Peyer's patch (tissue), 4 donors: ENCODE measurements around the gene SAPCD2. TPM values are rescaled to one million over a fixed set of nuclear protein-coding genes. Genes with fewer than 3 reads are reported as not detected.
"Not testable (repeated sequence)": the region's sequence is repeated elsewhere in the genome, so short reads cannot be mapped to it uniquely, and the experiment has no call there.

ENCODE experiments used
- DNase-seq, 3 donors: peaks; one replicate each; pipeline ENCODE4 v3.0.0-alpha.2; 2017 to 2019
- H3K27ac ChIP-seq, 4 donors: fragments of 200-600 bp; sonication (generic); one replicate each; pipeline ENCODE4 v1.5.1; 2016 to 2019
- H3K27me3 ChIP-seq, 2 donors: fragments of 200-600 bp; sonication (generic); one replicate each; pipeline ENCODE4 v1.5.1; 2019
- H3K36me3 ChIP-seq, 3 donors: fragments of 200-600 bp; sonication (generic); one replicate each; pipeline ENCODE4 v1.5.1; 2016 to 2019
- H3K4me1 ChIP-seq, 4 donors: fragments of 200-600 bp; sonication (generic); one replicate each; pipeline ENCODE4 v1.5.1; 2016 to 2019
- H3K4me3 ChIP-seq, 4 donors: fragments of 200-600 bp; sonication (generic); 1 replicate in 3 of 4; 2 replicates in 1 of 4; pipeline ENCODE4 v1.5.1; 2016 to 2019; ENCODE audit warnings: mild to moderate bottlenecking in 1 of 4
- H3K9me3 ChIP-seq, 4 donors: fragments of 200-600 bp; sonication (generic); one replicate each; pipeline ENCODE4 v1.5.1; 2016 to 2019; ENCODE audit warnings: mild to moderate bottlenecking in 1 of 4
- POLR2A ChIP-seq, 2 donors: fragments of 450-650 bp; IDR thresholded peaks; one replicate each; pipeline ENCODE4 v1.5.1; 2017; ENCODE audit warnings: antibody characterized with exemption in 2 of 2, mild to moderate bottlenecking in 2 of 2, moderate library complexity in 2 of 2
- total RNA-seq, 4 donors: library from RNA; depleted of rRNA; stranded (reverse); fragments of >200 nt; gene quantifications; one replicate each; pipeline ENCODE4 v1.1.0, GENCODE V29; 2016
- TF ChIP-seq, protein P1 (sequence below), 6 experiments: fragments of 450-650 bp in 4 of 6; fragments of 200-600 bp in 2 of 6; sonication (generic) in 1 of 6; IDR thresholded peaks; one replicate each; pipeline ENCODE4 v1.5.1; 2017 to 2019; ENCODE audit warnings: antibody characterized with exemption in 6 of 6, mild to moderate bottlenecking in 3 of 6, moderate library complexity in 1 of 6

SAPCD2 gene
- total RNA-seq, 4 donors from 2014 or later = 5.6 to 12.4 (median 7.9) TPM

DNA sequence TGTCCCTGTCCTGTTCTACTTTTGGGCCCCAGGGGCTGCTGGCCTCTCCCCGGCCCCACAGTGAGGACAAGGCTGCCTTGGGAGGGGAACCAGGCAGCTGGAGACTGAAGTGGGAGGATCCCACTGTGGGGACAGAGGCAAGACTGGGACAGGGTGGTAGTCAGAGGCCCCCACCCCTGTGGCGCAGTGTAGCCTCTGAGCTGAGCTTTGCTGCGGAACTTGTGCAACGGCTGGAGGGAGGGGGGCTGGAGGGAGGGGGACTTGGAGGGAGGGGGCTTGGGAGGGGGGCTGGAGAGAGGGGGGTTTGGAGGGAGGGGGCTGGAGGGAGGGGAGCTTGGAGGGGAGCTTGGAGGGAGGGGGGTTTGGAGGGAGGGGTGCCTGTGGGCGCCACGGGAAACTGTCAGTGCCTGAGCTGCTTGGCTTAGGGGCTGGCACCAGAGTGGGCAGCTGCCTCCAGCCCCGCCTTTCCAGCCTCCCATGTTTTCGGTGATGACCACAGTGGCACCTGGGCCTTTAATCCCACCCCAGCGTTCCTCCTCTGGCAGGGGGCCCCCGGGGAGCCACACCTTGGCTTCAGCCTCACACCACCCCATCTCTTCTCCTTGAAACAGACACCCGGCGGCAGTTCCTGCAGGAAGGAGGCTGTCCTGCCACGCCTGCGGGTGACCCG lies 36.2 kb downstream of the SAPCD2 start:
- H3K27me3 ChIP-seq = no peaks in the 10 kb centered on the region
- H3K4me1 ChIP-seq = peaks cover 11 to 47% (median 42%) of the 10 kb centered on the region in 4 donors
- no peak for DNase-seq
- peak overlapping the region in 1 of 4 donors; percentile 22 for H3K4me3 ChIP-seq
- TF ChIP-seq, protein P1, sequence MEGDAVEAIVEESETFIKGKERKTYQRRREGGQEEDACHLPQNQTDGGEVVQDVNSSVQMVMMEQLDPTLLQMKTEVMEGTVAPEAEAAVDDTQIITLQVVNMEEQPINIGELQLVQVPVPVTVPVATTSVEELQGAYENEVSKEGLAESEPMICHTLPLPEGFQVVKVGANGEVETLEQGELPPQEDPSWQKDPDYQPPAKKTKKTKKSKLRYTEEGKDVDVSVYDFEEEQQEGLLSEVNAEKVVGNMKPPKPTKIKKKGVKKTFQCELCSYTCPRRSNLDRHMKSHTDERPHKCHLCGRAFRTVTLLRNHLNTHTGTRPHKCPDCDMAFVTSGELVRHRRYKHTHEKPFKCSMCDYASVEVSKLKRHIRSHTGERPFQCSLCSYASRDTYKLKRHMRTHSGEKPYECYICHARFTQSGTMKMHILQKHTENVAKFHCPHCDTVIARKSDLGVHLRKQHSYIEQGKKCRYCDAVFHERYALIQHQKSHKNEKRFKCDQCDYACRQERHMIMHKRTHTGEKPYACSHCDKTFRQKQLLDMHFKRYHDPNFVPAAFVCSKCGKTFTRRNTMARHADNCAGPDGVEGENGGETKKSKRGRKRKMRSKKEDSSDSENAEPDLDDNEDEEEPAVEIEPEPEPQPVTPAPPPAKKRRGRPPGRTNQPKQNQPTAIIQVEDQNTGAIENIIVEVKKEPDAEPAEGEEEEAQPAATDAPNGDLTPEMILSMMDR (IDR thresholded peaks at IDR 0.05) = no peak
- no peak for TF ChIP-seq POLR2A (IDR thresholded peaks at IDR 0.05)
- H3K27ac ChIP-seq = peak overlapping the region in 1 of 4 donors; percentile 68
- H3K9me3 ChIP-seq = no peaks in the 10 kb centered on the region
- peaks cover 0 to 1% (median 0%) of the 10 kb centered on the region in 3 donors for H3K36me3 ChIP-seq

DNA sequence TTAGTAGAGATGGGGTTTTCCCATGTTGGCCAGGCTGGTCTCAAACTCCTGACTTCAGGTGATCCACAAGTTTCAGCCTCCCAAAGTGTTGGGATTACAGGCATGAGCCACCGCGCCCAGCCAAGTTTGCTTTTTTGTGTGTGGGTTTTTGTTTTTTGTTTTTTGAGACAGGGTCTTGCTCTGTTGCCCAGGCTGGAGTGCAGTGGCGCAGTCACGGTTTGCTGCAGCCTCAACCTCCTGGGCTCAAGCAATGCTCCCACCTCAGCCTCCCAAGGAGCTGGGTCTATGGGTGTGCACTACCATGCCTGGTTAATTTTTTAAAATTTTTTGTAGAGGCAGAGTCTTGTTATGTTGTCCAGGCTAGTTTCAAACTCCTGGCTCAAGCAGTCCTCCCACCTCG lies 36.9 kb downstream of the SAPCD2 start:
- H3K4me3 ChIP-seq, H3K27me3 ChIP-seq, H3K36me3 ChIP-seq, H3K9me3 ChIP-seq, DNase-seq: not testable (repeated sequence)
- peaks cover 14 to 54% (median 49%) of the 10 kb centered on the region in 4 donors for H3K4me1 ChIP-seq
- H3K27ac ChIP-seq = peak overlapping the region in 1 of 4 donors; percentile 78

DNA sequence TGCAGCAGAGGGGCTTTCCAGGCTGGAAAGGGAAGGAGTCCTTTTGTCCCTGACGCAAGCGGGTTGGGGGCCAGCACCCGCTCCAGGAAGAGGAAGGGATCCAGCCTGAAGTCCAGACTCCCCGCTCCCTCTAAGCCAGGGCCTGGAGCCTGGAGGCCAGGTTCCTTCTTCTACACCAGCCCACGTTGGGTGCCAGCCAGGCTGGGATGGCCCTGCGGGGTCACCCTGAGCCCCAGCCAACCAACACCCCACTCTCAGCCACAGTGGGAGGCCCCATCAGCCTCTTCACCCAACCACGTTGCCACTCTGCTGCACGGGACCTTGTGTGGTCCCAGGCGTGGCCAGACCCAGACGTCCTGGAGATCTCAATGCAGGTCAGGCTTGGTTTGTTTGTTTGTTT lies 37.5 kb downstream of the SAPCD2 start:
- no peak for TF ChIP-seq POLR2A (IDR thresholded peaks at IDR 0.05)
- TF ChIP-seq, protein P1 (IDR thresholded peaks at IDR 0.05) = no peak
- no peaks in the 10 kb centered on the region for H3K9me3 ChIP-seq
- peak overlapping the region in 1 of 4 donors; percentile 78 for H3K27ac ChIP-seq
- peaks cover 14 to 55% (median 51%) of the 10 kb centered on the region in 4 donors for H3K4me1 ChIP-seq
- no peak overlapping the region for H3K4me3 ChIP-seq
- H3K36me3 ChIP-seq = no peaks in the 10 kb centered on the region
- H3K27me3 ChIP-seq = no peaks in the 10 kb centered on the region
- DNase-seq = peak in 2 of 3 donors; percentile 36 to 62

DNA sequence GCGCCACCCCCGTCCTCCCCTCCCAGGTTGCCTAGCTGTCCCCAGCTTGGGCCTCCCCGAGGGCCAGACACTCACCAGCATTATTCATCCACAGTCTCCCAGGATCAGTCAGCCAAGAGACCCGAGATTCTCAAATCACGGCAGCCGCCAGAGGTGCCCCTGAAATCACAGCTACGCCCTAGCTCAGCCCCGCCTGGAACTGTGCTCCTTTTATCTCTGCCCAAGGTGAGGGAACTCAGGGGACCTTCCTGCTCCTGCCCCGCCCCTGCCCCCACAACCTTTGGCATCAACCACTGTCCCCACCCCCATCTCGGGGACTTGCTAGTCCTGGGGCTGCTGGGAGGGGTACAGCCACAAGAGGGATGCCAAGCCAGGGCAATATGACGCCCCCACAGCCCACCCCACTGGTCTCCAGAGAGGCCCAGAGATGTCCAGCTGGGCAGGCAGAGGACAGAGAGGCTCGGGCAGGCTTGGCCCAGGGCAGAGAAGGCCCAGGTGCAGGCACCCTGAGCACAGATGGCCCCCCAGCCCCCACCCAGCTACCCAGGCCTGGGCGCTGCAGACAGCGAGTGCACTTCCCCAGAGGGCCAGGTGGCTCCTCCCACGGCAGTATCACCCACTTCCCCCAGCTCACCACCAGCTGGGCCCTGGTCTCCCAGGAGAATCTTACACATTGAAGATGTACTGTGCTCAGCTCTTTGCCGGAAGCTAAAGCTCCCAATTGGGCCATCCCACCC lies 38.3 kb downstream of the SAPCD2 start, which contains the start of gene FUT7:
Gene FUT7 (minus strand): TSS at position 185 of the 737 bp plus-strand sequence. CDS start 97 bp downstream, at position 88.
- H3K27ac ChIP-seq = peak within 1 kb of the TSS in 1 of 4 donors; percentile 78
- no peaks in the 10 kb centered on the region for H3K9me3 ChIP-seq
- TF ChIP-seq, protein P1 (IDR thresholded peaks at IDR 0.05) = no peak
- TF ChIP-seq POLR2A (IDR thresholded peaks at IDR 0.05) = no peak
- no peaks in the 10 kb centered on the region for H3K27me3 ChIP-seq
- peak in 1 of 3 donors; percentile 75 for DNase-seq
- H3K4me1 ChIP-seq = peaks cover 14 to 61% (median 57%) of the 10 kb centered on the region in 4 donors
- H3K4me3 ChIP-seq = peak within 1 kb of the TSS in 1 of 4 donors; percentile 16
- H3K36me3 ChIP-seq = no peaks in the 10 kb centered on the region

DNA sequence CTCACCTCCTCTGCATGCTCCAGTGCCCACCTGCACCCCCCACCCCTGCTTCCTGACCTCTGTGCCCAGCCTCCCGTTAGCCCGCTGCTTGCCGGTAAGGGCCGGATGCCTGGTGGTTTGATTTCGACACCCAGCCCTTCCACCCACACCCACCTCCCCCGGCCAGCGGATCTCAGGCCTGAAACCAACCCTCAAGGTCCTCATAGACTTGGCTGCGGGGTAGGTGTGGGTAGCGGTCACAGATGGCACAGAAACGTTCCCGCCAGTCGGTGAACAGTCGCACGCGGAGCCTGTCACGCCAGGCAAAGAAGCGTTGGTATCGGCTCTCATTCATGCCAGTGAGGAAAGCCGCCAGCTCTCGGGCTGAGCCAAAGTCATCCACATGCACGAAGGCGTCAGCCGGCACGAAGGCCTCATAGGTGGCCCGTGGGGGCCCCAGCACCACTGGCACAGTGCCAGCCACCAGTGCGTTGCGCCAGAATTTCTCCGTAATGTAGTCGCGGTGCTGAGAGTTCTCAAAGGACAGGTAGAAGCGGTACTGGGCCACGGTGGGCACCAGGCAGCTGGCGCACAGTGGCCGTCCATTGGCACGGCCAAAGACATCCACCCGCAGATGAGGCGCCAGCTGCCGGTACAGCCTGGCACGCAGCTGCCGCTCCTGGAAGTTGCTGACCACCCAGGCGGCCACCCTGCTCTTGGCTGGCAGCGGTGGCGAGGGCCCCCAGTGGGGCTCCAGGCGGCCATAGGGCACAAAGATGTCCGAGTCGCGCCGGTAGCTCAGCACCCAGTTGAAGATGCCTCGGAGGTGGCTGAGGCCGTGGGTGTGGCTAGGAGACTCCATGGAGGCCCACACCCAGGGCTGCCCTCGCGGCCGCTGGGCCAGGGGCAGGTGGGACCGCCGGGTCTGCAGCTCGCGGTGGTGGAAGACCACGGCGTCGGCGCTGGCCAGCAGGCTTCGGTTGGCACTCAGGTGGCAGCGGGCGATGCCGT lies 39.5 kb downstream of the SAPCD2 start:
- no peaks in the 10 kb centered on the region for H3K9me3 ChIP-seq
- H3K4me3 ChIP-seq = peak overlapping the region in 1 of 4 donors; percentile 24
- DNase-seq = peak in 2 of 3 donors; percentile 83 to 87
- no peak for TF ChIP-seq POLR2A (IDR thresholded peaks at IDR 0.05)
- TF ChIP-seq, protein P1 (IDR thresholded peaks at IDR 0.05) = no peak
- no peaks in the 10 kb centered on the region for H3K36me3 ChIP-seq
- H3K27ac ChIP-seq = peak overlapping the region in 1 of 4 donors; percentile 78
- peaks cover 14 to 71% (median 59%) of the 10 kb centered on the region in 4 donors for H3K4me1 ChIP-seq
- H3K27me3 ChIP-seq = no peaks in the 10 kb centered on the region
